ENCODE measurements around the gene THBS1. TPM values are rescaled to one million over a fixed set of nuclear protein-coding genes. Genes with fewer than 3 reads are reported as not detected.

Gene THBS1
- total RNA-seq, 1 experiment from 2014 or later = 342 TPM

DNA sequence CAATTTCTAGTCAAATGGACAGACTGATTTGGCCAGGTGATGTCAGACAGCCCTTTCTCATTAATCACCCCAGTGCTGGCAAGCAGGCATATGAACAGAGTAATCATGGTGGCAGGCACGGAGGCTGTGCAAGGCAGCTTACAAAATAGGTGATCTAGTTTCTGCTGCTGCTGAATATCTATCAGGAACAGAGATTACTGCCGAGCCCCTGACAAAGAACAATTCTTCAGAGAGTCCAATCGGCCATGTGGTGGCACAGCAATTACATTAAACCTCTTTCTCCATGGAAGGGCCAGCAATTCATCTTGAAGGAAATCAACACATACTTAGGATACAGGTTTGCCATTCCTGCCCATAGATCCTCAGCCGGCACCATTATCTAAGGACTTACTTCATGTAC, 32.3 kb upstream of the THBS1 start:
- POLR2A ChIA-PET = no interaction called here
- H3K27me3 Mint-ChIP-seq (ENCODE audit: insufficient read depth, unreplicated experiment) = no peaks in the 10 kb centered on the region
- H3K27ac Mint-ChIP-seq (ENCODE audit: unreplicated experiment) = no peak overlapping the region
- Histone ChIP-seq H3K4me3 (ENCODE audit: low read depth, low read length) (no peak overlapping the region), H3K36me3 (ENCODE audit: control insufficient read depth, insufficient read depth, low read length) (no peaks in the 10 kb centered on the region), H3K9me3 (peaks cover 13% of the 10 kb centered on the region), H3K27me3 (replicated peaks; ENCODE audit: control insufficient read depth, insufficient read depth, low read length) (no peaks in the 10 kb centered on the region), H3K4me1 (no peaks in the 10 kb centered on the region)
- no peak for DNase-seq
- intact Hi-C loops (cut with micrococcal nuclease; ENCODE audit: unreplicated experiment) = no loop called here
- no peaks in the 10 kb centered on the region for H3K4me1 Mint-ChIP-seq (ENCODE audit: low read depth, unreplicated experiment)
- H3K36me3 Mint-ChIP-seq (ENCODE audit: insufficient read depth, unreplicated experiment) = no peaks in the 10 kb centered on the region
- BruUV-seq (replicated peaks) = no TSS peak
- CTCF ChIA-PET = no interaction called here
- peaks cover 25% of the 10 kb centered on the region for H3K9me3 Mint-ChIP-seq (ENCODE audit: unreplicated experiment)
- H3K4me3 Mint-ChIP-seq (ENCODE audit: unreplicated experiment) = no peak overlapping the region
- TF ChIP-seq, protein P1, sequence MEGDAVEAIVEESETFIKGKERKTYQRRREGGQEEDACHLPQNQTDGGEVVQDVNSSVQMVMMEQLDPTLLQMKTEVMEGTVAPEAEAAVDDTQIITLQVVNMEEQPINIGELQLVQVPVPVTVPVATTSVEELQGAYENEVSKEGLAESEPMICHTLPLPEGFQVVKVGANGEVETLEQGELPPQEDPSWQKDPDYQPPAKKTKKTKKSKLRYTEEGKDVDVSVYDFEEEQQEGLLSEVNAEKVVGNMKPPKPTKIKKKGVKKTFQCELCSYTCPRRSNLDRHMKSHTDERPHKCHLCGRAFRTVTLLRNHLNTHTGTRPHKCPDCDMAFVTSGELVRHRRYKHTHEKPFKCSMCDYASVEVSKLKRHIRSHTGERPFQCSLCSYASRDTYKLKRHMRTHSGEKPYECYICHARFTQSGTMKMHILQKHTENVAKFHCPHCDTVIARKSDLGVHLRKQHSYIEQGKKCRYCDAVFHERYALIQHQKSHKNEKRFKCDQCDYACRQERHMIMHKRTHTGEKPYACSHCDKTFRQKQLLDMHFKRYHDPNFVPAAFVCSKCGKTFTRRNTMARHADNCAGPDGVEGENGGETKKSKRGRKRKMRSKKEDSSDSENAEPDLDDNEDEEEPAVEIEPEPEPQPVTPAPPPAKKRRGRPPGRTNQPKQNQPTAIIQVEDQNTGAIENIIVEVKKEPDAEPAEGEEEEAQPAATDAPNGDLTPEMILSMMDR (IDR thresholded peaks at IDR 0.05; ENCODE audit: insufficient read depth in 1 of 2, low read depth in 1 of 2, low read length in 1 of 2, severe bottlenecking in 1 of 2, unreplicated experiment in 1 of 2) = no peak

DNA sequence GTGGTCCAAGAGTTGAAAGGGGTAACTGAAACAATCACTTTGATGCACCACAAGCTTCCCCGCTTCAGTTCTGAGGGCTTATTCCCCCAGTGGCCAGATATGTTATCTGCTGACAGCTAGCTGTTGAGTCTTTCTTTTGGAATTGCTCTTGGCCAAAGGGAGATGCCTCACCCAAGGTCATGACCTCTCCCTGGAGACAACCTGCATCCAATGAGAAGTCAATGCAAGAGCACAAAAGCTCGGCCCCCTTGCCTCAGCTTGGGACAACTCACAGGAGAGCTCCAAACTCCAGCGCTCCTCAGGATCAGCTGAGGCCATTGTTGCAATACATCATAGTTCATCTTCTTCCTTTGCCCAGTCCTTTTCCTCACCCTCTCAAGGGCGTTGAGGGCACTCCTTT, 31.0 kb upstream of the THBS1 start:
- BruUV-seq (replicated peaks) = no TSS peak
- Histone ChIP-seq H3K4me1 (no peaks in the 10 kb centered on the region), H3K27me3 (replicated peaks; ENCODE audit: control insufficient read depth, insufficient read depth, low read length) (no peaks in the 10 kb centered on the region), H3K4me3 (ENCODE audit: low read depth, low read length) (no peak overlapping the region), H3K36me3 (ENCODE audit: control insufficient read depth, insufficient read depth, low read length) (no peaks in the 10 kb centered on the region), H3K9me3 (peaks cover 9% of the 10 kb centered on the region)
- H3K9me3 Mint-ChIP-seq (ENCODE audit: unreplicated experiment) = peaks cover 19% of the 10 kb centered on the region
- H3K4me3 Mint-ChIP-seq (ENCODE audit: unreplicated experiment) = no peak overlapping the region
- POLR2A ChIA-PET = interaction anchor here (1.0 kb wide), 1 partner anchor 31 kb away, joined by 3 read pairs; the partner anchor contains the start of gene THBS1
- CTCF ChIA-PET = no interaction called here
- TF ChIP-seq, protein P1 (IDR thresholded peaks at IDR 0.05; ENCODE audit: insufficient read depth in 1 of 2, low read depth in 1 of 2, low read length in 1 of 2, severe bottlenecking in 1 of 2, unreplicated experiment in 1 of 2) = no peak
- H3K4me1 Mint-ChIP-seq (ENCODE audit: low read depth, unreplicated experiment) = no peaks in the 10 kb centered on the region
- intact Hi-C loops (cut with micrococcal nuclease; ENCODE audit: unreplicated experiment) = no loop called here
- no peaks in the 10 kb centered on the region for H3K36me3 Mint-ChIP-seq (ENCODE audit: insufficient read depth, unreplicated experiment)
- no peak overlapping the region for H3K27ac Mint-ChIP-seq (ENCODE audit: unreplicated experiment)
- no peaks in the 10 kb centered on the region for H3K27me3 Mint-ChIP-seq (ENCODE audit: insufficient read depth, unreplicated experiment)
- DNase-seq = no peak

GRCh38 chr15:39551476-39551875, 29.4 kb upstream of the THBS1 start:
- BruUV-seq (replicated peaks) = no TSS peak
- H3K36me3 ChIP-seq (ENCODE audit: control insufficient read depth, insufficient read depth, low read length) = no peaks in the 10 kb centered on the region
- H3K36me3 Mint-ChIP-seq (ENCODE audit: insufficient read depth, unreplicated experiment) = no peaks in the 10 kb centered on the region
- no peaks in the 10 kb centered on the region for H3K27me3 Mint-ChIP-seq (ENCODE audit: insufficient read depth, unreplicated experiment)
- H3K4me1 ChIP-seq = no peaks in the 10 kb centered on the region
- intact Hi-C loops (cut with micrococcal nuclease; ENCODE audit: unreplicated experiment) = no loop called here
- ChIA-PET POLR2A (no interaction called here), CTCF (no interaction called here)
- H3K27ac Mint-ChIP-seq (ENCODE audit: unreplicated experiment) = no peak overlapping the region
- DNase-seq = no peak
- H3K4me3 Mint-ChIP-seq (ENCODE audit: unreplicated experiment) = no peak overlapping the region
- no peaks in the 10 kb centered on the region for H3K27me3 ChIP-seq (replicated peaks; ENCODE audit: control insufficient read depth, insufficient read depth, low read length)
- no peaks in the 10 kb centered on the region for H3K9me3 ChIP-seq
- TF ChIP-seq, protein P1 (IDR thresholded peaks at IDR 0.05; ENCODE audit: insufficient read depth in 1 of 2, low read depth in 1 of 2, low read length in 1 of 2, severe bottlenecking in 1 of 2, unreplicated experiment in 1 of 2) = no peak
- no peaks in the 10 kb centered on the region for H3K4me1 Mint-ChIP-seq (ENCODE audit: low read depth, unreplicated experiment)
- H3K4me3 ChIP-seq (ENCODE audit: low read depth, low read length) = no peak overlapping the region
- peaks cover 5% of the 10 kb centered on the region for H3K9me3 Mint-ChIP-seq (ENCODE audit: unreplicated experiment)

Measured in Caco-2 (cell line).